Activated T-cell treated with anti-CD3 and anti-CD28 coated beads for 24 hours (primary cell): ENCODE measurements around the gene HEATR9.

Experiments
- DNase-seq: peaks from one replicate; pipeline ENCODE4 v3.0.0-alpha.2; 2020; ENCODE audit warnings: low read depth

HEATR9 gene

DNA sequence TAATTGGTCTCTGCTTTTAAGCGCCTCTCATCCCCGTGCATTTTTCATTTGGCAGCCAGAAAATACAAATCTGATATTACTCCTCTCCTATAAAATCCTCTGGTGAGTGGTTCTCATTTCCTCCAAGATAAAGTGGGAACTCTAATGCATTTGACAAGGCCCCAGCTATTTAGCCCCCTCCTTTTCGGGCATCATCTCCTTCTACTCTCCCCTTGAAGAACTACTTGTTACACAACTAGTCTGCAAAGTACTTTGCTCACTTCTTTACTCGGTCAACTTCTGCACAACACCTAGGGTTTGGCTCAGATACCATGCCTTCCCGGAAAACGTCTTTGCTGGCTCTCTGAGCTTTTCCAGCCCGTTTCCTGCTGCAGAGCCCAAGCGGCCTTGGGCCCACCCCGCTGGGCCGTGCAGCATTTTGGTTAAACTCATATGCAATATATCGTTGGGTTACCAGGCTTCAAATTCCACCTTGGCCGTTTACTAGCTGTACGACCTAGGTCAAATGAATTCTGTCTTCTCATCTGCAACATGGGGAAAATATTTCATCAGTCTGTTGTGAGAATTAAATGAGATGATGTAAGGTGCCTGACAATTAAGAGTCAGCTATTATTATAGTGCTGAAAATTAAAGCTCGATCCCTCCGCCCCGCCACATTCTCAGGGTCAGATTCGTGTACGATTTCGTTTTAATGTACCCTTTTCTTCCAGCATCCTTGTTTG is 60.3 kb downstream of the HEATR9 start:
- no peak for DNase-seq

DNA sequence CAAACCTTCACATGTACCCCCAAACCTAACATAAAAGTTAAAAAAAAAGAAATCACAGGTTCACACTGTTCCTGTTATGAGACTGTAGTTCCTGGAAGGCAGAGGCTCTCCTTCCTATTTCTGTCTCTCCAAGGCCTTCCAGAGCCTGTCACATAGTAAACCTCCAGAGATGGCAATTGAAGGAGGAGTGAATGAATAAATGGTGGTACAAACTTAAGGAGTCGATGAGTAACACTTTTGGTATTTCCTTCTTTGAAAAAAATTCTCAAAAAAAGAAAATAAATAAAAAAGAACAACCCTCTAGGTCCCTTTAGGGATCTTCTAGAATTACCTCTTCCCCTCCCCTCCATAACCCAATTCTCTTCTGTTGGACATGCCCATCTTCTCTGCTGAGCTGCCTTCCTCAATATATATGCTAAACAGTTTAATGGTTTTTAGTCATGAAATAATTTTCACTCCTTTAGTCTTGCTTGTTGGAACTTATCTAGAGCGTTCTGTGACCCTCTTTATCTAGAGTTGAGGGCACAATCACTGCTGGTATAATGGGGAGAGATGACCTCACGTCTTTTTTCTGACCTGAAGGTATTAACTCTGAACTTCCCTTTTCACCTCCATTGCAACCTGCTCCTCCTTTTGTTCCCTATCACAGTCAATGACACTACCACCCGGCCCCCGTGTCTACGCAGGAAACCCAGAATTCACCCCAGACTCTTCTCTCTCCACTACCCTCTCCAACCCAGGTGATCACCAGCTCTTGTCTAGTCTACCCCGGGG is 61.1 kb downstream of the HEATR9 start:
- DNase-seq: no peak
